Keratinocyte (primary cell): ENCODE data around the gene STKLD1. TPM values are rescaled to one million over a fixed set of nuclear protein-coding genes. Genes with fewer than 3 reads are reported as not detected.

Experiments
- DNase-seq: peaks from one replicate; pipeline ENCODE4 v3.0.0-alpha.2; 2011; ENCODE audit warnings: low read depth, missing footprints, low spot score
- FAIRE-seq: peaks from 2 replicates; lab custom pipeline; 2011; peaks lifted over from hg19 to GRCh38; lab: Jason Lieb, UNC
- H2AFZ ChIP-seq: 2 replicates; pipeline ENCODE4 v1.6.0; 2012; ENCODE audit warnings: low read length, control low read depth, inconsistent platforms; ENCODE audit not compliant: control insufficient read depth
- H3K27ac ChIP-seq: 2 replicates; pipeline ENCODE4 v1.5.1; 2011; ENCODE audit warnings: low read length; ENCODE audit not compliant: control insufficient read depth, insufficient read depth
- H3K27me3 ChIP-seq: 3 replicates; pipeline ENCODE4 v1.6.0; 2011; ENCODE audit warnings: low read length; ENCODE audit not compliant: control insufficient read depth, insufficient read depth; ENCODE audit errors: extremely low read depth
- H3K36me3 ChIP-seq, 2 experiments: 2 replicates in 1 of 2; 3 replicates in 1 of 2; pipeline ENCODE4 v1.5.1; 2011; ENCODE audit warnings: low read length in 2 of 2, mild to moderate bottlenecking in 1 of 2; ENCODE audit not compliant: control insufficient read depth in 2 of 2, insufficient read depth in 2 of 2; ENCODE audit errors: extremely low read depth in 1 of 2
- H3K4me1 ChIP-seq: 3 replicates; pipeline ENCODE4 v1.5.1; 2011; ENCODE audit warnings: low read length; ENCODE audit not compliant: control insufficient read depth, insufficient read depth; ENCODE audit errors: extremely low read depth
- H3K4me2 ChIP-seq: 3 replicates; pipeline ENCODE4 v1.6.0; 2011; ENCODE audit warnings: low read depth, low read length; ENCODE audit not compliant: control insufficient read depth, insufficient read depth; ENCODE audit errors: extremely low read depth
- H3K4me3 ChIP-seq, 3 experiments: fragments of 200-600 bp in 1 of 3; sonication (generic) in 1 of 3; 2 replicates in 2 of 3; 3 replicates in 1 of 3; pipeline ENCODE4 v1.5.1; 2011 to 2016; ENCODE audit warnings: low read length in 3 of 3, mild to moderate bottlenecking in 3 of 3, control low read depth in 2 of 3, inconsistent platforms in 1 of 3, low read depth in 1 of 3, mixed read lengths in 1 of 3, mixed run types in 1 of 3, moderate library complexity in 1 of 3; ENCODE audit not compliant: control insufficient read depth in 2 of 3, insufficient read depth in 2 of 3; ENCODE audit errors: extremely low read depth in 1 of 3
- H3K79me2 ChIP-seq: 2 replicates; pipeline ENCODE4 v1.6.0; 2012; ENCODE audit warnings: low read length; ENCODE audit not compliant: control insufficient read depth, insufficient read depth
- H3K9ac ChIP-seq: 3 replicates; pipeline ENCODE4 v1.6.0; 2011; ENCODE audit warnings: low read length; ENCODE audit not compliant: control insufficient read depth, insufficient read depth; ENCODE audit errors: extremely low read depth
- H3K9me1 ChIP-seq: 3 replicates; pipeline ENCODE4 v1.6.0; 2011; ENCODE audit warnings: low read length; ENCODE audit not compliant: control insufficient read depth, insufficient read depth; ENCODE audit errors: extremely low read depth
- H3K9me3 ChIP-seq: 2 replicates; pipeline ENCODE4 v1.5.1; 2012; ENCODE audit warnings: low read depth, low read length; ENCODE audit not compliant: control insufficient read depth
- H4K20me1 ChIP-seq: 3 replicates; pipeline ENCODE4 v1.6.0; 2011; ENCODE audit warnings: low read length; ENCODE audit not compliant: control insufficient read depth, insufficient read depth; ENCODE audit errors: extremely low read depth
- CTCF ChIP-seq, 3 experiments: IDR thresholded peaks in 1 of 3; conservative IDR thresholded peaks in 1 of 3; optimal IDR thresholded peaks in 1 of 3; 2 replicates in 2 of 3; 3 replicates in 1 of 3; pipeline versions ENCODE3 to v1.5.1; 2011; ENCODE audit warnings: low read length in 3 of 3, mild to moderate bottlenecking in 3 of 3, moderate library complexity in 2 of 3, control low read depth in 1 of 3, inconsistent platforms in 1 of 3; ENCODE audit not compliant: insufficient read depth in 2 of 3; ENCODE audit errors: extremely low read depth in 1 of 3
- EZH2 ChIP-seq: IDR thresholded peaks from one replicate; pipeline ENCODE4 v1.6.1; 2012; ENCODE audit warnings: inconsistent platforms, mild to moderate bottlenecking, low read length, moderate library complexity
- dilution Hi-C: fragments of 300-500 bp; cut with MboI; formaldehyde crosslinking; loops from one replicate; pipeline ENCODE4 v1.7.0; 2020; ENCODE audit warnings: low sequenced_read_pairs; ENCODE audit not compliant: extremely low pct_ligation_motif_present
- polyA plus RNA-seq, 5 experiments: library from polyadenylated mRNA; depleted of rRNA in 3 of 5; stranded (reverse) in 3 of 5; stranded (forward) in 1 of 5; unstranded in 1 of 5; fragments of >200 nt; gene quantifications; 1 replicate in 1 of 5; 2 replicates in 3 of 5; 3 replicates in 1 of 5; pipeline versions ENCODE4 v1.2.1 to v1.2.3, GENCODE V29; 2011 to 2012; ENCODE audit warnings: missing spikeins in 2 of 5, low read depth in 1 of 5, low replicate concordance in 1 of 5

Gene STKLD1
- polyA plus RNA-seq, 1 donor (not counting 4 experiments of a cell fraction or from before 2014, with no cell fraction given) = 0.77 TPM

DNA sequence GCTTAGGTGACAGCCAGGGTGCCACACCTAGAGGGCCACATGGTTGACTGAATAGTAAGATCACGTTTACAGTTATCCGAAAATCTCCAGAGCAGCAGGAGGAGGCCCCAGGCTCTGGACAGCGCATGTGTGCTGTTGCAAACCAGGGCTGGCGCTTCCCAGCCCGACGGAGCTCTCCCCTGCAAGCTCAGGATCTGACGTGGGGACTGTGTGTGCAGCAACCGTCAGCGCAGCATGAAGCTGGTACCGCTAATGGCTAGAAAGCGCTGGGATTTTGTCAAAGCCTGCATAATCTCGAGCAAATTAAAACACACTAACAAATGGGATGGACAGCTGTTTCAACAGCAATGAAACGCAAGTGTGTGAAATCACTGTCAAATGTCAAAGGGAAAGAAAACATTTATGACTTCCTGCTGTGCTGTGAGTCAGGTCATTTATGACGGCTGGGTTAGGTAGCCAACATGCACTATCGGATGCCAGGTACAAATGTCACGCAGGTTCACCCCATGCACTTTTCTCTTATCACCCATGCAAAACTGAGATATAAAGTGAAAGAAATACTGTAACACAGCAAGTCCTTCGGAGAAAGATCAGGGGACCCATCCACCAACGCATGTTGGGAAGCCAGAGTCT, 7.8 kb upstream of the STKLD1 start:
- peaks cover 63% of the 10 kb centered on the region for H4K20me1 ChIP-seq
- H3K4me1 ChIP-seq = peaks cover 70% of the 10 kb centered on the region
- H2AFZ ChIP-seq = no peak overlapping the region
- DNase-seq (no peak), FAIRE-seq (peak; percentile 81)
- dilution Hi-C loops = no loop called here
- peak overlapping the region in 1 of 3 experiments; percentile 13 for H3K4me3 ChIP-seq
- peak overlapping the region; percentile 7 for H3K27ac ChIP-seq
- no peaks in the 10 kb centered on the region for H3K9me3 ChIP-seq
- H3K27me3 ChIP-seq = no peaks in the 10 kb centered on the region
- peak overlapping the region; percentile 51 for H3K4me2 ChIP-seq
- no peak for TF ChIP-seq EZH2
- no peak for TF ChIP-seq CTCF (optimal IDR thresholded peaks at IDR 0.05 in 1 of 3, IDR thresholded peaks at IDR 0.05 in 1 of 3, conservative IDR thresholded peaks at IDR 0.05 in 1 of 3; ENCODE audit: extremely low read depth in 1 of 3, insufficient read depth in 2 of 3, low read length in 3 of 3)
- peaks cover 79% of the 10 kb centered on the region for H3K79me2 ChIP-seq
- H3K9me1 ChIP-seq = peaks cover 8% of the 10 kb centered on the region
- H3K9ac ChIP-seq = no peak overlapping the region
- H3K36me3 ChIP-seq = peaks cover 40 to 62% of the 10 kb centered on the region in 2 experiments

- Histone ChIP-seq H3K79me2 (peaks cover 88% of the 10 kb centered on the region), H3K36me3 (peaks cover 34 to 56% of the 10 kb centered on the region in 2 experiments), H4K20me1 (peaks cover 63% of the 10 kb centered on the region), H2AFZ (no peak overlapping the region), H3K9ac (no peak overlapping the region), H3K9me1 (peaks cover 8% of the 10 kb centered on the region), H3K4me3 (no peak overlapping the region), H3K9me3 (no peaks in the 10 kb centered on the region), H3K4me1 (peaks cover 66% of the 10 kb centered on the region), H3K4me2 (no peak overlapping the region), H3K27me3 (no peaks in the 10 kb centered on the region), H3K27ac (no peak overlapping the region)
- FAIRE-seq (no peak), DNase-seq (no peak)
- dilution Hi-C loops = no loop called here
- no peak for TF ChIP-seq EZH2
- no peak for TF ChIP-seq CTCF (optimal IDR thresholded peaks at IDR 0.05 in 1 of 3, IDR thresholded peaks at IDR 0.05 in 1 of 3, conservative IDR thresholded peaks at IDR 0.05 in 1 of 3; ENCODE audit: extremely low read depth in 1 of 3, insufficient read depth in 2 of 3, low read length in 3 of 3)
Observed at GRCh38 chr9:133369422-133369821, 6.7 kb upstream of the STKLD1 start.
